Heart left ventricle (tissue), 16 donors: ENCODE data around the gene MLKL. TPM values are rescaled to one million over a fixed set of nuclear protein-coding genes. Genes with fewer than 3 reads are reported as not detected.
"Not testable (repeated sequence)": the region's sequence is repeated elsewhere in the genome, so short reads cannot be mapped to it uniquely, and the experiment has no call there.

Experiments
- ATAC-seq, 4 donors: fragments of 200-7000 bp; cut with Tn5 transposase; one replicate each; pipeline ENCODE4 v1.9.1; 2020 to 2022; ENCODE audit warnings: moderate library complexity in 4 of 4, mild to moderate bottlenecking in 3 of 4, moderate number of reproducible peaks in 1 of 4
- DNase-seq, 5 donors: peaks; one replicate each; pipeline ENCODE4 v3.0.0-alpha.2; 2020
- H3K27ac ChIP-seq, 12 donors: fragments of 200-600 bp; sonication (generic) in 4 of 12; one replicate each; pipeline versions ENCODE4 v1.5.0 to v1.8.0; 2016 to 2022; ENCODE audit warnings: mild to moderate bottlenecking in 2 of 12
- H3K27me3 ChIP-seq, 9 donors: fragments of 200-600 bp; sonication (generic) in 2 of 9; one replicate each; pipeline versions ENCODE4 v1.5.1 to v1.8.0; 2016 to 2022; ENCODE audit warnings: mild to moderate bottlenecking in 3 of 9
- H3K36me3 ChIP-seq, 9 donors: fragments of 200-600 bp; sonication (generic) in 2 of 9; one replicate each; pipeline versions ENCODE4 v1.5.0 to v1.8.0; 2018 to 2022; ENCODE audit warnings: mild to moderate bottlenecking in 2 of 9
- H3K4me1 ChIP-seq, 12 donors: fragments of 200-600 bp; sonication (generic) in 4 of 12; one replicate each; pipeline versions ENCODE4 v1.5.0 to v1.8.0; 2016 to 2022; ENCODE audit warnings: mild to moderate bottlenecking in 3 of 12
- H3K4me3 ChIP-seq, 12 donors: fragments of 200-600 bp; sonication (generic) in 4 of 12; one replicate each; pipeline versions ENCODE4 v1.5.0 to v1.8.0; 2017 to 2022; ENCODE audit warnings: mild to moderate bottlenecking in 9 of 12, moderate library complexity in 4 of 12
- H3K9me3 ChIP-seq, 12 donors: fragments of 200-600 bp; sonication (generic) in 4 of 12; one replicate each; pipeline versions ENCODE4 v1.5.0 to v1.8.0; 2016 to 2022; ENCODE audit warnings: mild to moderate bottlenecking in 1 of 12
- CTCF ChIP-seq, 12 donors: fragments of 200-600 bp; sonication (generic) in 4 of 12; IDR thresholded peaks; one replicate each; pipeline versions ENCODE4 v1.5.0 to v1.8.0; 2018 to 2022; ENCODE audit warnings: antibody characterized with exemption in 12 of 12, mild to moderate bottlenecking in 5 of 12
- POLR2A ChIP-seq, 2 donors: fragments of 450-650 bp; IDR thresholded peaks; one replicate each; pipeline ENCODE4 v1.6.1; 2017; ENCODE audit warnings: antibody characterized with exemption in 2 of 2, mild to moderate bottlenecking in 2 of 2, moderate library complexity in 2 of 2
- WGBS, 4 donors: extraction: QIAGEN DNeasy Blood & Tissue Kit in 2 of 4; methylation state at CpG; one replicate each; pipeline versions ENCODE4 v1.1.5 to v1.1.7; 2013 to 2018; 5-methylcytosine and 5-hydroxymethylcytosine counted together
- intact Hi-C, 10 donors: fragments of 100-400 bp; cut with DNase I; formaldehyde crosslinking; loops; one replicate each; pipeline versions ENCODE4 v1.11.1 to v1.14.2; 2022
- polyA plus RNA-seq, 2 donors: library from polyadenylated mRNA; stranded (reverse); fragments of 200-250 nt; gene quantifications; one replicate each; pipeline ENCODE4 v1.2.3, GENCODE V29; 2013
- total RNA-seq, 9 donors: library from RNA; depleted of rRNA in 2 of 9; stranded (reverse); fragments of >200 nt in 2 of 9; fragmentation: NEBNext Ultra II Directional in 3 of 9; extraction: Animal tissue kit (Norgen Biotek cat#: 25700) in 3 of 9; gene quantifications; one replicate each; pipeline versions ENCODE4 v1.1.0 to v1.2.4, GENCODE V29; 2016 to 2023
- donor health status: ischemic (EF 13 %, LVEDD 7.1; RV severe dilation, severe dysfunction).
- donor health status: healthy with polysubstance abuse.
- donor health status: DM: no; HTN: yes; CAD: no.
- donor health status: DM: no; HTN: no; CAD: no.
- donor health status: ischemic (EF 25% LVEDD 6.9; RV normal size, moderate dysfunction).
- donor health status: ischemic (EF 25% LVEDD 5.7; RV mildly dilated, moderate dysfunction).
- donor health status: healthy.
- donor health status: DM: yes; HTN: yes; CAD: no.
- donor health status: ischemic (EF 35%, LVEDD 5.7; RV mildly dilated, moderate dysfunction).
- donor health status: nonischemic (EF 11% LVEDD 7.7; RV severe dilation, severe dysfunction).
- donor health status: DM: yes; HTN: yes; CAD: no.
- donor health status: PGD.
- donor health status: ischemic (EF 29% LVEDD 5.4; RV normal size, mild dysfunction).
- donor health status: nonischemic (EF 23%, LVEDD 6.1; RV moderate dilation, normal function).

Gene MLKL
- total and polyA plus RNA-seq, 11 donors: 2.2 to 14.9 (median 4.3) TPM

- Histone ChIP-seq H3K27ac (no peak overlapping the region), H3K4me3 (no peak overlapping the region)
- intact Hi-C loops: loop anchor here in 1 of 10 donors (5.0 kb wide), 1 partner anchor 126 kb away; no protein-coding TSS in a partner anchor
These were observed 26.1 kb upstream of the MLKL start for GRCh38 chr16:74726716-74727115.

GRCh38 chr16:74725651-74726455 is 25.2 kb upstream of the MLKL start:
- WGBS, 4 donors: 89 to 94% (median 91%) methylated on average over 12 of the region's 12 CpGs
- peaks cover 0 to 11% (median 7%) of the 10 kb centered on the region in 12 donors for H3K9me3 ChIP-seq
- intact Hi-C loops: loop anchor here in 1 of 10 donors (5.0 kb wide), 1 partner anchor 126 kb away; no protein-coding TSS in a partner anchor
- no peaks in the 10 kb centered on the region for H3K4me1 ChIP-seq
- H3K27ac ChIP-seq: no peak overlapping the region
- TF ChIP-seq POLR2A (IDR thresholded peaks at IDR 0.05) (no peak), CTCF (IDR thresholded peaks at IDR 0.05) (no peak)
- no peaks in the 10 kb centered on the region for H3K36me3 ChIP-seq
- peaks cover 0 to 11% (median 0%) of the 10 kb centered on the region in 9 donors for H3K27me3 ChIP-seq
- ATAC-seq (no peak), DNase-seq (no peak)
- no peak overlapping the region for H3K4me3 ChIP-seq

More at GRCh38 chr16:74726716-74727115, 26.1 kb upstream of the MLKL start:
- Histone ChIP-seq H3K36me3 (no peaks in the 10 kb centered on the region), H3K27me3 (peaks cover 0 to 11% (median 0%) of the 10 kb centered on the region in 9 donors), H3K4me1 (no peaks in the 10 kb centered on the region), H3K9me3 (peaks cover 0 to 11% (median 7%) of the 10 kb centered on the region in 12 donors)
- 57 to 82% (median 69%) methylated on average over 2 of the region's 2 CpGs for WGBS, 4 donors
- DNase-seq: no peak
- no peak for ATAC-seq
- TF ChIP-seq CTCF (IDR thresholded peaks at IDR 0.05): peak in 7 of 12 donors; percentile 6 to 37 (median 16)
- TF ChIP-seq POLR2A (IDR thresholded peaks at IDR 0.05): no peak

- Histone ChIP-seq H3K27me3 (peaks cover 0 to 11% (median 0%) of the 10 kb centered on the region in 9 donors), H3K9me3 (peaks cover 0 to 11% (median 7%) of the 10 kb centered on the region in 12 donors), H3K27ac (no peak overlapping the region), H3K4me1 (no peaks in the 10 kb centered on the region), H3K4me3 (no peak overlapping the region), H3K36me3 (no peaks in the 10 kb centered on the region)
- WGBS, 4 donors: 55 to 69% (median 59%) methylated on average over 15 to 19 of the region's 19 CpGs
- intact Hi-C loops: loop anchor here in 1 of 10 donors (5.0 kb wide), 1 partner anchor 127 kb away; no protein-coding TSS in a partner anchor
- ATAC-seq (no peak), DNase-seq (no peak)
- no peak for TF ChIP-seq POLR2A (IDR thresholded peaks at IDR 0.05)
- no peak for TF ChIP-seq CTCF (IDR thresholded peaks at IDR 0.05)
These were observed 24.3 kb upstream of the MLKL start for GRCh38 chr16:74724820-74725549.

- H3K9me3 ChIP-seq: peaks cover 0 to 11% (median 7%) of the 10 kb centered on the region in 12 donors
- WGBS, 4 donors: 62 to 71% (median 65%) methylated on average over 7 of the region's 7 CpGs
- no peak for ATAC-seq
- intact Hi-C loops: no loop called here
- peaks cover 0 to 11% (median 0%) of the 10 kb centered on the region in 9 donors for H3K27me3 ChIP-seq
- no peak overlapping the region for H3K4me3 ChIP-seq
- TF ChIP-seq POLR2A (IDR thresholded peaks at IDR 0.05): no peak
- TF ChIP-seq CTCF (IDR thresholded peaks at IDR 0.05): no peak
- no peak for DNase-seq
- H3K27ac ChIP-seq: no peak overlapping the region
- no peaks in the 10 kb centered on the region for H3K36me3 ChIP-seq
- H3K4me1 ChIP-seq: no peaks in the 10 kb centered on the region
These were observed 22.6 kb upstream of the MLKL start for GRCh38 chr16:74723256-74723655.

- ATAC-seq, H3K9me3 ChIP-seq, H3K27ac ChIP-seq, H3K27me3 ChIP-seq, H3K4me3 ChIP-seq, H3K4me1 ChIP-seq, intact Hi-C loops, DNase-seq, H3K36me3 ChIP-seq: not testable (repeated sequence)
- WGBS, 4 donors: 86 to 98% (median 93%) methylated on average over 2 of the region's 2 CpGs
These were observed 21.5 kb upstream of the MLKL start for GRCh38 chr16:74722156-74722555.
